GM21390 (cell line): ENCODE measurements around the gene YPEL1.
"Not testable (repeated sequence)": the region's sequence is repeated elsewhere in the genome, so short reads cannot be mapped to it uniquely, and the experiment has no call there.

Experiments
- ATAC-seq: cut with Tn5 transposase; IDR thresholded peaks from one replicate; pipeline ENCODE4 v1.9.1; 2021; ENCODE audit not compliant: unreplicated experiment

The YPEL1 gene

GRCh38 chr22:21724496-21724895, 11.1 kb downstream of the YPEL1 start:
- ATAC-seq: not testable (repeated sequence)

DNA sequence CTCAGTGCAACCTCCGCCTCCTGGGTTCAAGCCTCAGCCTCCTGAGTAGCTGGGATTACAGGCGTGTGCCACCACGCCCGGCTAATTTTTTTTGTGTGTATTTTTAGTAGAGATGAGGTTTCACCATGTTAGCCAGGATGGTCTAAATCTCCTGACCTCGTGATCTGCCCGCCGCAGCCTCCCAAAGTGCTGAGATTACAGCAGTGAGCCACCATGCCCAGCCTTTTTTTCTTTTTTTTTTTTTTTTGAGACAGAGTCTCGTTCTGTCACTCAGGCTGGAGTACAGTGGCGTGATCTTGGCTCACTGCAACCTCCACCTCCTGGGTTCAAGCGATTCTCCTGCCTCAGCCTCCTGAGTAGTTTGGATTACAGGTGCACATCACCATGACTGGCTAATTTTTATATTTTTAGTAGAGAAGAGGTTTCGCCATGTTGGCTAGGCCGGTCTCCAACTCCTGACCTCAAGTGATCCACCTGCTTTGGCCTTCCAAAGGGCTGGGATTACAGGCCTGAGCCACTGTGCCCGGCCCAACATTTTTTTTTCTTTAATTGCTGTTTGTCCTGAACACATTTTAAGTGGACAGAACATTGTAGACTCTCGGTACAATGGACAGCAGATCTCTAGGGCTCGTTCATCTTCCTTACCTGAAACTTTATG, 14.3 kb downstream of the YPEL1 start:
- ATAC-seq: not testable (repeated sequence)

DNA sequence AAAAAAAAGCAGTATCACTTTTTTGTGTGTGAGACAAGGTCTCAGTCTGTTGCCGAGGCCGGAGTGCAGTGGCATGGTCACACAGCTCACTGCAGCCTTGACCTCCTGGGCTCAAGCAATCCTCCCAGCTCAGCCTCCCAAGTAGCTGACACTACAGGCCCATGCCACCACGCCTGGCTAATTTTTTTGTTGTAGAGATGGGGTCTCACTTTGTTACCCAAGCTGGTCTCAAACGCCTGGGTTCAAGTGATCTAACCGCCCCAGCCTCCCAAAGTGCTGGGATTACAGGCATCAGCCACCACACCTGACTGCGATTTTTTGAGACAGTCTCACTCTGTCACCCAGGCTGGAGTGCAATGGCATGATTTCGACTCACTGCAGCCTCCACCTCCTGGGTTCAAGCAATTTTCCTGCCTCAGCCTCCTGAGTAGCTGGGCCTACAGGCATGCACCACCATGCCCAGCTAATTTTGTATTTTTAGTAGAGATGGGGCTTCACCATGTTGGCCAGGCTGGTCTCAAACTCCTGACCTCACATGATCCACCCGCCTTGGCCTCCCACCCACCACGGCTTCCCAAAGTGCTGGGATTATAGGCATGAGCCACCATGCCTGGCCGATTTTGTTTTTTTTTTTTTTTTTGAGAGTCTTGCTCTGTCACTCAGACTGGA, 15.3 kb downstream of the YPEL1 start:
- ATAC-seq: not testable (repeated sequence)

GRCh38 chr22:21719024-21719423, 16.6 kb downstream of the YPEL1 start:
- ATAC-seq: no peak

- no peak for ATAC-seq
Measured at GRCh38 chr22:21718499-21718898, 17.1 kb downstream of the YPEL1 start.

DNA sequence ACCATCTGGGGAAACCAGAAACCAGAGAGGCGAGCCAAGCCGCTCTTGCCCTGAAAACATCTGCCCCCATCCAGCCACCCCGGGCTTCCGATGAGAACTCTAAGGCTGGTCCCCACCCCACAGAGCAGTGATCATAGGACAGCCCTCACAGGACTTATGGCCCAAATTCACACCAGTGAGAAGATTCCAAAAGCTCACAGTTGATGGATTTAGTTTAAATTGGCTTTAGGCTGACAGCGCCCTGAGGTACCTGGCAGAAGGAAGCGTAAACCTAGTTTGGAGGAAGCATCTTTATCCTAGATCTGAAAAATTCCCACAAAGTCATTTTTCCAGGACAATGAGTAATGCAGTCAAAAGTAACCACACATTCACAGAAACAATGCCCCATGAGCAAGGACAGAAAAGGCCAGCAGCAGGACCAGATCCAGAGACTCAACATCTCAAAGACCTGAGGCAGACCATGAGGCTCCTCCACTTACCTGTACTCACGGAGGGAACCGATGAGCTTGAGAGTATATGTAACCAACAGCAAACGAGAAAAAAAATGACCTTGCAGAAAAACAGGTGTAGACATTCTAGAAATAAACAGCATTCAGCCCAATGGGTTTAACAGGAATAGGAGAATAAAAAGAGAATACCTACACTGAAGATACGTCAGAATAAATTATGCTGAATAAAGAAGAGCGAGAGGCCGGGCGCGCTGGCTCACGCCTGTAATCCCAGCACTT, 19.0 kb downstream of the YPEL1 start:
- ATAC-seq: not testable (repeated sequence)

DNA sequence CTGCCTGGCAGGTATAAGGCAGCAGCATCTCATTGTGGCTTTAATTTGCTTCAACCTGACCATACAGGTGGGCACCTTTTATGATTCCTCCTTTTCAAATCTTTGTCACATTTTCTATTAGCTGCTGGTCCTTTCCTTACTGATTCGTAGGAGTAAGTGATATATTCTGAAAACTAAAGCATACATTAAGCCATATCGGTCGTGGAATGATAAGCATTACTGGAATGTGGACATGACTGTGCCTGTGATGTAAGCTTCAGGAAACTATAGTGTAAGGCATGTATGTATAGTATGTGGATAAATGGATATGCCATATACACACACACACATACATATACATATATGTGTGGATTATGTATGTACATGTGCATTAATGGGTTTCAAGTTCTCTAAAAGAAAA, 20.8 kb downstream of the YPEL1 start:
- no peak for ATAC-seq

DNA sequence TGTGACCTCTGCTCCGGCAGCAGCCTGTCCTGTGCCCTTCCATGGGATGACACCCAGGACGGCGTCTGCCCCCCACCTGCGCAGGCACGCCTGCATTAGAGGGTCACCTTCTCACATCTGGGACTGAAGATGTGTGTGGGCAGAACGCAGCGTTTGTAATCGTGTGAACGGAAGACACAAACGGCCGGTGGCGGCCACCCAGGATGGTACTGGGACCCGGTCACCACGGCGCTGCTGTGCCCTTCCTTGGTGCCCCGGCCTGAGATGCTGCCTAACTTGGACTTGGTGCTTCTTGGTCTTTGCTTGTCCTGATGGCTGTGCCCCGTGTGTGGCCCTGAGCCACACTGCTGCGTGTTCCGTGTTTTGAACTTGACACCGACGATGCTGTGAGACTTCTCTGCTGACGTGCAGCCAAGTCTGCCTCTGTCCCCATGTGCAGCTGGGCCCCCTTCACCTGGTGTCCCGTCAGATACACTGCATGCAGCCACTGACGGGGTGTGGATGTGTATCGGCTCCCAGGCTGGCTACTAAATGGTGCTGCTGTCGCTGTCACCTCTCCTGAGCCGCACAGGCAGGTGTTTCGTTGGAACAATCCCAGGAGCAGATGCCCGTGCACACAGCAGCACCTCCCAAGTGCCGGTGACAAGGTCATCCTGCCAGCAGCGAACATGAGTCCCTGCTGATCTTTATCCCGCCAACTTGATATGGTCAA, 21.4 kb downstream of the YPEL1 start:
- ATAC-seq: no peak

- ATAC-seq: no peak
Measured at GRCh38 chr22:21713428-21714058, 22.1 kb downstream of the YPEL1 start.

GRCh38 chr22:21712751-21713427, 22.7 kb downstream of the YPEL1 start:
- ATAC-seq: no peak

DNA sequence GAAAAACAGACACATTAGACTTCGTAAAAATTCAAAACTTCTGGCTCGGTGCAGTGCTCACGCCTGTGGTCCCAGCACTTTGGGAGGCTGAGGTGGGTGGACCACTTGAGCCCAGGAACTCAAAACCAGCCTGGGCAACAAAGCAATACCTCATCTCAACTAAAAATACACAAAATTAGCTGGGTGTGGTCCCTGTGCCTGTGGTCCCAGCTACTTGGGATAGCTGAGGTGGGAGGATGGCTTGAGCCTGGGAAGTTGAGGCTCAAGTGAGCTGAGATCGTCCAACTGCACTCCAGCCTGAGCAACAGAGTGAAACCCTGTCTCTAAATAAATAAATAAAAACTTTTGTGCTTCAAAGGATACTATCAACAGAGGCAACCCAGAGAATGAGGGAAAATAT, 23.7 kb downstream of the YPEL1 start:
- no peak for ATAC-seq

GRCh38 chr22:21710156-21710555, 25.4 kb downstream of the YPEL1 start:
- no peak for ATAC-seq

- ATAC-seq: no peak
Measured at GRCh38 chr22:21709688-21710087, 25.9 kb downstream of the YPEL1 start.

- no peak for ATAC-seq
Measured at GRCh38 chr22:21708960-21709359, 26.6 kb downstream of the YPEL1 start.

DNA sequence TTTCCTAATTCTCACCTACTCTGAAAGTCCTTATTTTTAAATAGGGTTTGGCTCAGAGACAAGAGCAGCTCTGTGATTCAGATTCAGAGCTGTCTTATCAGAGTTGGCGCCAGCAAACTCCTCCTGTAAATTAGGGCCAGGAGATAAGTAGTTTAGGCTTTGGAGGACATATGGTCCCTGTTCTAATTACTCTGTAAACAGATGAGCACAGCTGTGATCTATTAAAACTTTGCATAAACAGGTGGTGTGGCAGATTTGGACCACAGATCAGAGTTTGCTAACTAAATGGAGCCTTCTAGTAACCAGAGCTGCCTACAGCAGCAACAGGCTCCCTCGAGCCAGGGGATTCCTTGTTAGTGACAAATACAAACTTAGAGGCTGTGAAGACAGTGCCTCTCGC, 27.9 kb downstream of the YPEL1 start:
- no peak for ATAC-seq

DNA sequence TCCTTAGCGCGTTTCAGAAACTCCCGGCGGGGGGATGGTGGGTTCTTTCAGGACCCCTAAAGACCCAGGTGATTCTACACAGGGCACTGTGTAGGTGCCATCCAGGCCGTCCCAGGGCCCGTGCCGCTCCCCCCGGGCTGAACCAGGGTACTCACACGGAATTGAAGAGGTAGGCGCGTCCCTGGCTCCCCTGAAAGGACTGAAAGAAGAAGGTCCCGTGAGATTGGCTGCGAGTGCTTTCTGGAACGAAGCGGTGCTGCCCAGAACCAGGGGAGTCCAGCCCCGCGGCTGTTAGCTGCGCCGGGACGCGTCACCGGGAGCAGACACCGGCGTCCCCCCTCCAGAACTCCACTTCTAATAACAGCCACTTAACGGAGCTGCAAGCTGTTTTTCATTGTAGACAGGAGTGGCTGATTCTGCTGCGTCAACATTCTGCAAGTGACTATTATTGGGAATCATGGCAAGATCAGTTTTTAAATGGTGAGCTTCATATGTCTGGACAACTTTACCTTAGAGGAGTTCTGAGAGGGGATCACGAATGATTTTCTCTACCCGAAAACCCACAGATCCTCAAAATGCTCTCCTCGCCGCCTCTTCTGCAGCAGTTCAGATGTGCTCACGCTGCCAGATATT, 31.8 kb downstream of the YPEL1 start:
- ATAC-seq: no peak

- no peak for ATAC-seq
Measured at GRCh38 chr22:21702700-21703683, 32.6 kb downstream of the YPEL1 start.

DNA sequence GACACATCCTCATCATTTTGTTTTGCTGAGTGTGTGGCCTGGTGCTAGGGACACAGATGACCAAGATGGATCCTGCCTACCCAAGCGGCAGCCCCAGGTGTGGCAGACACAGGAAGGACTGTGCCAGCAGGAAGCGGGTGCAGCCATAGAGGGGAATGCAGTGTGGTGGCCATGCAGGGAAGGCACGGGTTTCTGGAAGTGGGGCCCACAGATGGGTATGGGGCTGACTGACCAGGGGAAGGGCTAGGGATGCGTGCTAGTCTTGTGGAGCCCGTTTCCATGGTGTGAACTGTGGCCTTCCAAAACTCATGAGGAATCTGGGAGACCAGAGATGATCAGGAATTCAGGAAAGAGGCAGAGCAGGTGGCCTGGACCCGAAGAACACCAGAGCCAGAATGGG, 33.5 kb downstream of the YPEL1 start:
- no peak for ATAC-seq
